ENCODE data around the gene CTDSPL.

DNA sequence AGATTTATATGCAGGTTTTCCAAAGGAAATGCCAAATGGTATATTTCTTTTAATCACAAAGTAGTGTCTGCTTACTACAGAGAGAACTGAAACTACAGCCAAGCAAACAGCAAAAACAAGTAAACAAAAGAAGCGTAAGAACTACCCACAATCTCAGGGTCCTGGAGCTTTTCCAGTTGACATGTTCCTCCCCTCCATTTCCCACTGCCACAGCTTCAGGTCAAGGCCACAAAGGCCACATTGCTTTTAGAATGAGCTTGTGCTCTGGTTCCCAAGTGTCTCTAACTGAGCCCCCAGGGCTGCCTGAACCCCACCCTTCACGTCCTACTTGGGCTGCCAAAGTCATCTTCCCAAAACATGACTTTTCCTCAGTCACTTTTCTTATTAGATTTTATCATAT, 24.1 kb downstream of the CTDSPL start:
- TF ChIP-seq POLR2A (IDR thresholded peaks at IDR 0.05; ENCODE audit: low read length), result no peak
- TF ChIP-seq GATA1 (IDR thresholded peaks at IDR 0.05; ENCODE audit: low read depth, low read length), result no peak
